ENCODE measurements around the gene PIK3AP1. TPM values are rescaled to one million over a fixed set of nuclear protein-coding genes. Genes with fewer than 3 reads are reported as not detected.

PIK3AP1 gene
- total RNA-seq, 1 experiment from 2014 or later, result 3.7 TPM

- H3K9ac ChIP-seq (ENCODE audit: low read length), result no peak overlapping the region
- no peaks in the 10 kb centered on the region for H3K27me3 ChIP-seq (ENCODE audit: low read length)
- BruUV-seq (replicated peaks), result no TSS peak
- H3K4me3 ChIP-seq (ENCODE audit: low read length), result no peak overlapping the region
- no peak overlapping the region for H3K27ac ChIP-seq (ENCODE audit: low read length)
- no peaks in the 10 kb centered on the region for H3K79me2 ChIP-seq (ENCODE audit: low read length)
- no peaks in the 10 kb centered on the region for H3K36me3 ChIP-seq (ENCODE audit: low read depth, low read length)
- TF ChIP-seq CTCF (conservative IDR thresholded peaks at IDR 0.05; ENCODE audit: low read depth, low read length), result no peak
- TF ChIP-seq EZH2 (IDR thresholded peaks at IDR 0.05; ENCODE audit: low read length, unreplicated experiment), result no peak
- TF ChIP-seq EZH2phosphoT487 (IDR thresholded peaks at IDR 0.05; ENCODE audit: borderline replicate concordance, low read length), result no peak
- no peak for DNase-seq
- peaks cover 6% of the 10 kb centered on the region; the same call in 1 of the 2 replicates for H3K4me1 ChIP-seq (ENCODE audit: insufficient read depth, low read length)
- H3K9me3 ChIP-seq (ENCODE audit: low read length), result no peaks in the 10 kb centered on the region
- intact Hi-C loops (cut with micrococcal nuclease), result no loop called here
- H4K20me1 ChIP-seq (ENCODE audit: low read length), result no peaks in the 10 kb centered on the region
- ChIA-PET POLR2A (ENCODE audit: unreplicated experiment) (no interaction called here), CTCF (no interaction called here)
- ATAC-seq, result no peak
- H2AFZ ChIP-seq (ENCODE audit: low read length), result no peak overlapping the region
- H3F3A ChIP-seq (ENCODE audit: low read length, unreplicated experiment), result no peaks in the 10 kb centered on the region
- H3K9me2 ChIP-seq (replicated peaks; ENCODE audit: low read length), result no peaks in the 10 kb centered on the region
- H3K4me2 ChIP-seq (ENCODE audit: low read length), result no peak overlapping the region
These were observed 46.8 kb downstream of the PIK3AP1 start for GRCh38 chr10:96673318-96674099.

GRCh38 chr10:96672481-96673175 is 47.7 kb downstream of the PIK3AP1 start:
- H3K79me2 ChIP-seq (ENCODE audit: low read length), result no peaks in the 10 kb centered on the region
- no peak overlapping the region for H3K9ac ChIP-seq (ENCODE audit: low read length)
- no peak overlapping the region for H2AFZ ChIP-seq (ENCODE audit: low read length)
- no peak for ATAC-seq
- H3K9me2 ChIP-seq (replicated peaks; ENCODE audit: low read length), result no peaks in the 10 kb centered on the region
- no peaks in the 10 kb centered on the region for H3K9me3 ChIP-seq (ENCODE audit: low read length)
- no peak overlapping the region for H3K4me2 ChIP-seq (ENCODE audit: low read length)
- intact Hi-C loops (cut with micrococcal nuclease), result no loop called here
- no peak overlapping the region for H3K27ac ChIP-seq (ENCODE audit: low read length)
- BruUV-seq (replicated peaks), result no TSS peak
- H4K20me1 ChIP-seq (ENCODE audit: low read length), result no peaks in the 10 kb centered on the region
- ChIA-PET POLR2A (ENCODE audit: unreplicated experiment) (no interaction called here), CTCF (interaction anchor here (0.6 kb wide), 1 partner anchor 30 kb away, joined by 6 read pairs; no protein-coding TSS in a partner anchor)
- H3K27me3 ChIP-seq (ENCODE audit: low read length), result no peaks in the 10 kb centered on the region
- DNase-seq, result no peak
- no peaks in the 10 kb centered on the region for H3K36me3 ChIP-seq (ENCODE audit: low read depth, low read length)
- H3K4me3 ChIP-seq (ENCODE audit: low read length), result no peak overlapping the region
- TF ChIP-seq EZH2phosphoT487 (IDR thresholded peaks at IDR 0.05; ENCODE audit: borderline replicate concordance, low read length), result no peak
- no peak for TF ChIP-seq CTCF (conservative IDR thresholded peaks at IDR 0.05; ENCODE audit: low read depth, low read length)
- no peak for TF ChIP-seq EZH2 (IDR thresholded peaks at IDR 0.05; ENCODE audit: low read length, unreplicated experiment)
- no peaks in the 10 kb centered on the region for H3F3A ChIP-seq (ENCODE audit: low read length, unreplicated experiment)
- H3K4me1 ChIP-seq (ENCODE audit: insufficient read depth, low read length), result peaks cover 6% of the 10 kb centered on the region; the same call in 1 of the 2 replicates

Data from PC-3 (cell line).